Measurements from ENCODE around the gene KIF2B. TPM values are rescaled to one million over a fixed set of nuclear protein-coding genes. Genes with fewer than 3 reads are reported as not detected.

KIF2B gene
- not detected for polyA plus RNA-seq (2013)

- H3K9me3 ChIP-seq (ENCODE audit: control extremely low read depth in 1 of 5, control insufficient read depth in 4 of 5, insufficient read depth in 2 of 5, low read depth in 1 of 5, low read length in 4 of 5), result no peaks in the 10 kb centered on the region
- ChIA-PET POLR2A (no interaction called here), CTCF (no interaction called here)
- no peak for DNase-seq
- H3K4me1 ChIP-seq (ENCODE audit: control extremely low read depth in 1 of 4, control insufficient read depth in 4 of 4, insufficient read depth in 4 of 4, low read length in 3 of 4), result no peaks in the 10 kb centered on the region
- no peaks in the 10 kb centered on the region for H3K36me3 ChIP-seq (ENCODE audit: control insufficient read depth in 4 of 4, insufficient read depth in 4 of 4, low read length in 3 of 4)
- H3K27ac ChIP-seq (ENCODE audit: insufficient read depth in 1 of 2, low read depth in 1 of 2, low read length in 2 of 2, poor library complexity in 1 of 2, severe bottlenecking in 2 of 2), result no peak within 1 kb of the TSS
- 94% methylated on average over 17 of the region's 17 CpGs for WGBS (ENCODE audit: insufficient coverage)
- H3K4me3 ChIP-seq (ENCODE audit: control insufficient read depth in 1 of 7, extremely low read depth in 1 of 7, insufficient read depth in 4 of 7, low read depth in 2 of 7, low read length in 6 of 7), result no peak within 1 kb of the TSS
- no peaks in the 10 kb centered on the region for H3K27me3 ChIP-seq (replicated peaks in 2 of 5; ENCODE audit: control insufficient read depth in 4 of 5, insufficient read depth in 5 of 5, low read length in 4 of 5)
These were observed at the start of gene KIF2B for GRCh38 chr17:53822764-53823163. KIF2B (plus strand) TSS chr17:53822927; CDS start chr17:53823034, 107 bp downstream.

- no peaks in the 10 kb centered on the region for H3K27me3 ChIP-seq (replicated peaks in 2 of 5; ENCODE audit: control insufficient read depth in 4 of 5, insufficient read depth in 5 of 5, low read length in 4 of 5)
- POLR2A ChIA-PET, result no interaction called here
- H3K36me3 ChIP-seq (ENCODE audit: control insufficient read depth in 4 of 4, insufficient read depth in 4 of 4, low read length in 3 of 4), result no peaks in the 10 kb centered on the region
- H3K4me3 ChIP-seq (ENCODE audit: control insufficient read depth in 1 of 7, extremely low read depth in 1 of 7, insufficient read depth in 4 of 7, low read depth in 2 of 7, low read length in 6 of 7), result no peak overlapping the region
- H3K27ac ChIP-seq (ENCODE audit: insufficient read depth in 1 of 2, low read depth in 1 of 2, low read length in 2 of 2, poor library complexity in 1 of 2, severe bottlenecking in 2 of 2), result no peak overlapping the region
- H3K4me1 ChIP-seq (ENCODE audit: control extremely low read depth in 1 of 4, control insufficient read depth in 4 of 4, insufficient read depth in 4 of 4, low read length in 3 of 4), result no peaks in the 10 kb centered on the region
- H3K9me3 ChIP-seq (ENCODE audit: control extremely low read depth in 1 of 5, control insufficient read depth in 4 of 5, insufficient read depth in 2 of 5, low read depth in 1 of 5, low read length in 4 of 5), result no peaks in the 10 kb centered on the region
- WGBS (ENCODE audit: insufficient coverage), result 71% methylated on average over 2 of the region's 2 CpGs
- CTCF ChIA-PET, result no interaction called here
- no peak for DNase-seq
These were observed 42.4 kb upstream of the KIF2B start for GRCh38 chr17:53780320-53780719.

GRCh38 chr17:53791551-53791950 is 31.2 kb upstream of the KIF2B start:
- H3K4me3 ChIP-seq (ENCODE audit: control insufficient read depth in 1 of 7, extremely low read depth in 1 of 7, insufficient read depth in 4 of 7, low read depth in 2 of 7, low read length in 6 of 7), result no peak overlapping the region
- H3K27me3 ChIP-seq (replicated peaks in 2 of 5; ENCODE audit: control insufficient read depth in 4 of 5, insufficient read depth in 5 of 5, low read length in 4 of 5), result no peaks in the 10 kb centered on the region
- DNase-seq, result no peak
- POLR2A ChIA-PET, result no interaction called here
- no peaks in the 10 kb centered on the region for H3K4me1 ChIP-seq (ENCODE audit: control extremely low read depth in 1 of 4, control insufficient read depth in 4 of 4, insufficient read depth in 4 of 4, low read length in 3 of 4)
- no peak overlapping the region for H3K27ac ChIP-seq (ENCODE audit: insufficient read depth in 1 of 2, low read depth in 1 of 2, low read length in 2 of 2, poor library complexity in 1 of 2, severe bottlenecking in 2 of 2)
- no peaks in the 10 kb centered on the region for H3K36me3 ChIP-seq (ENCODE audit: control insufficient read depth in 4 of 4, insufficient read depth in 4 of 4, low read length in 3 of 4)
- 85% methylated on average over 6 of the region's 6 CpGs for WGBS (ENCODE audit: insufficient coverage)
- H3K9me3 ChIP-seq (ENCODE audit: control extremely low read depth in 1 of 5, control insufficient read depth in 4 of 5, insufficient read depth in 2 of 5, low read depth in 1 of 5, low read length in 4 of 5), result no peaks in the 10 kb centered on the region
- CTCF ChIA-PET, result no interaction called here

- no peak for DNase-seq
- H3K36me3 ChIP-seq (ENCODE audit: control insufficient read depth in 4 of 4, insufficient read depth in 4 of 4, low read length in 3 of 4), result no peaks in the 10 kb centered on the region
- 94% methylated on average over 3 of the region's 5 CpGs for WGBS (ENCODE audit: insufficient coverage)
- ChIA-PET CTCF (no interaction called here), POLR2A (no interaction called here)
- H3K4me1 ChIP-seq (ENCODE audit: control extremely low read depth in 1 of 4, control insufficient read depth in 4 of 4, insufficient read depth in 4 of 4, low read length in 3 of 4), result no peaks in the 10 kb centered on the region
- no peak overlapping the region for H3K27ac ChIP-seq (ENCODE audit: insufficient read depth in 1 of 2, low read depth in 1 of 2, low read length in 2 of 2, poor library complexity in 1 of 2, severe bottlenecking in 2 of 2)
- no peaks in the 10 kb centered on the region for H3K9me3 ChIP-seq (ENCODE audit: control extremely low read depth in 1 of 5, control insufficient read depth in 4 of 5, insufficient read depth in 2 of 5, low read depth in 1 of 5, low read length in 4 of 5)
- no peak overlapping the region for H3K4me3 ChIP-seq (ENCODE audit: control insufficient read depth in 1 of 7, extremely low read depth in 1 of 7, insufficient read depth in 4 of 7, low read depth in 2 of 7, low read length in 6 of 7)
- no peaks in the 10 kb centered on the region for H3K27me3 ChIP-seq (replicated peaks in 2 of 5; ENCODE audit: control insufficient read depth in 4 of 5, insufficient read depth in 5 of 5, low read length in 4 of 5)
These were observed 30.3 kb upstream of the KIF2B start for GRCh38 chr17:53792451-53792850.

- POLR2A ChIA-PET, result no interaction called here
- Histone ChIP-seq H3K9me3 (ENCODE audit: control extremely low read depth in 1 of 5, control insufficient read depth in 4 of 5, insufficient read depth in 2 of 5, low read depth in 1 of 5, low read length in 4 of 5) (no peaks in the 10 kb centered on the region), H3K27ac (ENCODE audit: insufficient read depth in 1 of 2, low read depth in 1 of 2, low read length in 2 of 2, poor library complexity in 1 of 2, severe bottlenecking in 2 of 2) (no peak overlapping the region), H3K27me3 (replicated peaks in 2 of 5; ENCODE audit: control insufficient read depth in 4 of 5, insufficient read depth in 5 of 5, low read length in 4 of 5) (no peaks in the 10 kb centered on the region), H3K4me1 (ENCODE audit: control extremely low read depth in 1 of 4, control insufficient read depth in 4 of 4, insufficient read depth in 4 of 4, low read length in 3 of 4) (no peaks in the 10 kb centered on the region), H3K36me3 (ENCODE audit: control insufficient read depth in 4 of 4, insufficient read depth in 4 of 4, low read length in 3 of 4) (no peaks in the 10 kb centered on the region), H3K4me3 (ENCODE audit: control insufficient read depth in 1 of 7, extremely low read depth in 1 of 7, insufficient read depth in 4 of 7, low read depth in 2 of 7, low read length in 6 of 7) (no peak overlapping the region)
- WGBS (ENCODE audit: insufficient coverage), result 87% methylated on average over 5 of the region's 5 CpGs
- no peak for DNase-seq
- CTCF ChIA-PET, result no interaction called here
These were observed 29.7 kb upstream of the KIF2B start for GRCh38 chr17:53792997-53793396.

- Histone ChIP-seq H3K36me3 (ENCODE audit: control insufficient read depth in 4 of 4, insufficient read depth in 4 of 4, low read length in 3 of 4) (no peaks in the 10 kb centered on the region), H3K27ac (ENCODE audit: insufficient read depth in 1 of 2, low read depth in 1 of 2, low read length in 2 of 2, poor library complexity in 1 of 2, severe bottlenecking in 2 of 2) (no peak overlapping the region), H3K27me3 (replicated peaks in 2 of 5; ENCODE audit: control insufficient read depth in 4 of 5, insufficient read depth in 5 of 5, low read length in 4 of 5) (no peaks in the 10 kb centered on the region), H3K4me3 (ENCODE audit: control insufficient read depth in 1 of 7, extremely low read depth in 1 of 7, insufficient read depth in 4 of 7, low read depth in 2 of 7, low read length in 6 of 7) (no peak overlapping the region), H3K9me3 (ENCODE audit: control extremely low read depth in 1 of 5, control insufficient read depth in 4 of 5, insufficient read depth in 2 of 5, low read depth in 1 of 5, low read length in 4 of 5) (no peaks in the 10 kb centered on the region), H3K4me1 (ENCODE audit: control extremely low read depth in 1 of 4, control insufficient read depth in 4 of 4, insufficient read depth in 4 of 4, low read length in 3 of 4) (no peaks in the 10 kb centered on the region)
- ChIA-PET POLR2A (no interaction called here), CTCF (no interaction called here)
- DNase-seq, result no peak
These were observed 27.9 kb upstream of the KIF2B start for GRCh38 chr17:53794875-53795274.

- H3K36me3 ChIP-seq (ENCODE audit: control insufficient read depth in 4 of 4, insufficient read depth in 4 of 4, low read length in 3 of 4), result no peaks in the 10 kb centered on the region
- H3K4me3 ChIP-seq (ENCODE audit: control insufficient read depth in 1 of 7, extremely low read depth in 1 of 7, insufficient read depth in 4 of 7, low read depth in 2 of 7, low read length in 6 of 7), result no peak overlapping the region
- ChIA-PET CTCF (no interaction called here), POLR2A (no interaction called here)
- H3K9me3 ChIP-seq (ENCODE audit: control extremely low read depth in 1 of 5, control insufficient read depth in 4 of 5, insufficient read depth in 2 of 5, low read depth in 1 of 5, low read length in 4 of 5), result no peaks in the 10 kb centered on the region
- no peaks in the 10 kb centered on the region for H3K4me1 ChIP-seq (ENCODE audit: control extremely low read depth in 1 of 4, control insufficient read depth in 4 of 4, insufficient read depth in 4 of 4, low read length in 3 of 4)
- no peak for DNase-seq
- no peak overlapping the region for H3K27ac ChIP-seq (ENCODE audit: insufficient read depth in 1 of 2, low read depth in 1 of 2, low read length in 2 of 2, poor library complexity in 1 of 2, severe bottlenecking in 2 of 2)
- H3K27me3 ChIP-seq (replicated peaks in 2 of 5; ENCODE audit: control insufficient read depth in 4 of 5, insufficient read depth in 5 of 5, low read length in 4 of 5), result no peaks in the 10 kb centered on the region
- 75% methylated on average over 1 of the region's 1 CpG for WGBS (ENCODE audit: insufficient coverage)
These were observed 26.1 kb upstream of the KIF2B start for GRCh38 chr17:53796642-53797041.

GRCh38 chr17:53797501-53797900 is 25.2 kb upstream of the KIF2B start:
- Histone ChIP-seq H3K36me3 (ENCODE audit: control insufficient read depth in 4 of 4, insufficient read depth in 4 of 4, low read length in 3 of 4) (no peaks in the 10 kb centered on the region), H3K4me1 (ENCODE audit: control extremely low read depth in 1 of 4, control insufficient read depth in 4 of 4, insufficient read depth in 4 of 4, low read length in 3 of 4) (no peaks in the 10 kb centered on the region), H3K27ac (ENCODE audit: insufficient read depth in 1 of 2, low read depth in 1 of 2, low read length in 2 of 2, poor library complexity in 1 of 2, severe bottlenecking in 2 of 2) (no peak overlapping the region), H3K9me3 (ENCODE audit: control extremely low read depth in 1 of 5, control insufficient read depth in 4 of 5, insufficient read depth in 2 of 5, low read depth in 1 of 5, low read length in 4 of 5) (no peaks in the 10 kb centered on the region), H3K27me3 (replicated peaks in 2 of 5; ENCODE audit: control insufficient read depth in 4 of 5, insufficient read depth in 5 of 5, low read length in 4 of 5) (no peaks in the 10 kb centered on the region), H3K4me3 (ENCODE audit: control insufficient read depth in 1 of 7, extremely low read depth in 1 of 7, insufficient read depth in 4 of 7, low read depth in 2 of 7, low read length in 6 of 7) (no peak overlapping the region)
- CTCF ChIA-PET, result no interaction called here
- POLR2A ChIA-PET, result no interaction called here
- WGBS (ENCODE audit: insufficient coverage), result 90% methylated on average over 2 of the region's 4 CpGs
- no peak for DNase-seq
